ENCODE data around the gene OR9A4.

DNA sequence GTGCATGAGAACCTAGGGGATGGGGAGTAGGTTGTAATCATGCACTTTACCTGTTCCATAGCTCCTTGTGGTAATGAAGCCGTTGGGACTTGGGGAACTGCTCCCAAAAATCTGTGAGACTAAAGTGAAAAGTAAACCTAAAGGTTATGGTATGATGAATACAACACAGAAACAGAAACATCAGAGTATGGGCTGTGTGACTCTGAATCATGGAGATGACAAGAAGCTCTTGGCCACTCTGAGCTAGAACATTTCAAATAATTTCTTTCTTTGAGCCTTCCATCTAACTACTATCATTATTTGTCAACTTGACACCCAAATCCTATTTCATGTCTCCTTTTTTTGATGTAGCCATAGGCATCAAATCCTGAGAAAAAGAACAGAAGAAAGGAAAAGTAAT, 27.6 kb downstream of the OR9A4 start:
- TF ChIP-seq POLR2A (IDR thresholded peaks at IDR 0.05; ENCODE audit: low read length) (no peak), GATA1 (IDR thresholded peaks at IDR 0.05; ENCODE audit: low read depth, low read length) (no peak)

All from erythroblast (primary cell).